GM12878 (cell line): ENCODE results near the gene GCNT2. TPM values are rescaled to one million over a fixed set of nuclear protein-coding genes. Genes with fewer than 3 reads are reported as not detected.

Source experiments
- ATAC-seq: fragments of 200-7000 bp; cut with Tn5 transposase; 3 replicates; pipeline ENCODE4 v1.9.1; 2020; ENCODE audit warnings: mild to moderate bottlenecking, moderate library complexity
- BruUV-seq: library from RNA; stranded (reverse); fragments of 400-500 nt; replicated peaks from 2 replicates; lab custom pipeline; 2021; lab: Mats Ljungman, UMichigan
- CTCF ChIA-PET: fragments of 300-600 bp; sonication (Branson Sonifier 250); formaldehyde crosslinking; extraction: SDS; loops from one replicate; lab custom pipeline; 2021; ENCODE audit warnings: inconsistent platforms; lab: Yijun Ruan, JAX
- POLR2A ChIA-PET: fragments of 350-600 bp; formaldehyde crosslinking; extraction: SDS; loops from one replicate; lab custom pipeline; 2021; ENCODE audit warnings: inconsistent platforms; lab: Charles Lee
- RAD21 ChIA-PET: fragments of 300-600 bp; sonication (Branson Sonifier 250); formaldehyde crosslinking; loops from one replicate; lab custom pipeline; 2023; ENCODE audit warnings: antibody characterized with exemption; ENCODE audit not compliant: unreplicated experiment; lab: Charles Lee
- SMC1A ChIA-PET: fragments of 300-600 bp; sonication (Branson Sonifier 250); formaldehyde crosslinking; loops from one replicate; lab custom pipeline; 2023; ENCODE audit not compliant: unreplicated experiment, uncharacterized antibody; lab: Charles Lee
- DNase-seq: peaks from one replicate; pipeline ENCODE4 v3.0.0-alpha.2; 2011; ENCODE audit warnings: low read depth, low spot score
- FAIRE-seq: peaks from 3 replicates; lab custom pipeline; 2011; peaks lifted over from hg19 to GRCh38; lab: Jason Lieb, UNC
- H2AFZ ChIP-seq: 2 replicates; pipeline ENCODE4 v1.6.0; 2011; ENCODE audit warnings: low read depth, low read length, control low read depth; ENCODE audit not compliant: control insufficient read depth
- H3K27ac ChIP-seq: 2 replicates; pipeline ENCODE4 v1.5.1; 2011; ENCODE audit warnings: control low read depth; ENCODE audit not compliant: control insufficient read depth, insufficient read depth
- H3K27me3 ChIP-seq, 2 experiments: replicated peaks in 1 of 2; 2 replicates each; pipeline versions ENCODE4 v1.6.0 to v1.6.1; 2011; ENCODE audit warnings: low read length in 1 of 2; ENCODE audit not compliant: control insufficient read depth in 2 of 2, insufficient read depth in 2 of 2
- H3K36me3 ChIP-seq, 2 experiments: 2 replicates each; pipeline ENCODE4 v1.5.1; 2011; ENCODE audit warnings: low read length in 1 of 2; ENCODE audit not compliant: control insufficient read depth in 2 of 2, insufficient read depth in 2 of 2
- H3K4me1 ChIP-seq: 2 replicates; pipeline ENCODE4 v1.6.1; 2011; ENCODE audit warnings: mild to moderate bottlenecking, low read length, moderate library complexity, mixed read lengths; ENCODE audit not compliant: control insufficient read depth, insufficient read depth
- H3K4me2 ChIP-seq: 2 replicates; pipeline ENCODE4 v1.6.0; 2011; ENCODE audit warnings: control low read depth; ENCODE audit not compliant: control insufficient read depth, insufficient read depth
- H3K4me3 ChIP-seq: fragments of 200-600 bp; sonication (generic); 2 replicates; pipeline ENCODE4 v1.5.1; 2016
- H3K79me2 ChIP-seq: 2 replicates; pipeline ENCODE4 v1.6.0; 2011; ENCODE audit warnings: low read length; ENCODE audit not compliant: control insufficient read depth, insufficient read depth
- H3K9ac ChIP-seq: 2 replicates; pipeline ENCODE4 v1.8.0; 2011; ENCODE audit warnings: low read length, control low read depth, mixed read lengths; ENCODE audit not compliant: control insufficient read depth, insufficient read depth
- H3K9me3 ChIP-seq: replicated peaks from 3 replicates; pipeline ENCODE4 v1.5.1; 2011; ENCODE audit warnings: mild to moderate bottlenecking, low read length; ENCODE audit not compliant: control insufficient read depth, insufficient read depth
- H4K20me1 ChIP-seq: 2 replicates; pipeline ENCODE4 v1.6.0; 2011; ENCODE audit not compliant: control insufficient read depth, insufficient read depth
- CBX3 ChIP-seq: fragments of 200-600 bp; sonication (generic); IDR thresholded peaks from 2 replicates; pipeline ENCODE4 v1.6.1; 2016; ENCODE audit warnings: low read depth, borderline replicate concordance
- CTCF ChIP-seq, 3 experiments: IDR thresholded peaks in 2 of 3; conservative IDR thresholded peaks in 1 of 3; 2 replicates each; pipeline ENCODE4 v1.5.1; 2011; ENCODE audit warnings: low read depth in 3 of 3, low read length in 3 of 3, mild to moderate bottlenecking in 3 of 3, control low read depth in 2 of 3, moderate library complexity in 2 of 3, inconsistent platforms in 1 of 3, mixed read lengths in 1 of 3; ENCODE audit not compliant: control insufficient read depth in 2 of 3, insufficient read depth in 1 of 3; ENCODE audit errors: extremely low read depth in 1 of 3
- MEF2B ChIP-seq: fragments of 450-650 bp; IDR thresholded peaks from 2 replicates; pipeline ENCODE4 v1.6.1; 2018; ENCODE audit warnings: mild to moderate bottlenecking, moderate library complexity; ENCODE audit not compliant: partially characterized antibody, poor library complexity, severe bottlenecking
- RAD21 ChIP-seq: IDR thresholded peaks from 2 replicates; pipeline ENCODE4 v1.6.1; 2011; ENCODE audit warnings: mild to moderate bottlenecking, low read depth, low read length, moderate library complexity; ENCODE audit not compliant: insufficient read depth
- SMARCA5 ChIP-seq: fragments of 450-650 bp; IDR thresholded peaks from 2 replicates; pipeline ENCODE4 v1.6.1; 2017; ENCODE audit warnings: mild to moderate bottlenecking
- SMC3 ChIP-seq: IDR thresholded peaks from 2 replicates; pipeline ENCODE4 v1.6.1; 2011; ENCODE audit warnings: low read length, improper control_type of control experiment, borderline replicate concordance
- WGBS: methylation state at CpG from one replicate; pipeline ENCODE4 v1.1.6; 2016; ENCODE audit warnings: low lambda C conversion rate; ENCODE audit not compliant: insufficient replicate concordance, insufficient coverage; ENCODE audit errors: missing lambda C conversion rate; 5-methylcytosine and 5-hydroxymethylcytosine counted together
- in situ Hi-C: fragments of 300-500 bp; cut with MboI; formaldehyde crosslinking; loops from 9 replicates; pipeline ENCODE4 v1.14.3; 2018; ENCODE audit warnings: mixed read lengths
- intact Hi-C: fragments of 100-400 bp; cut with micrococcal nuclease; formaldehyde crosslinking; loops from one replicate; pipeline ENCODE4 v1.14.2; 2022; ENCODE audit not compliant: unreplicated experiment
- polyA plus RNA-seq, 11 experiments: library from polyadenylated mRNA; depleted of rRNA in 4 of 11; unstranded in 6 of 11; stranded (reverse) in 5 of 11; fragments of >200 nt; fragmentation: Nextera tagmentation in 4 of 11; fragmentation: Illumina TruSeq in 1 of 11; extraction: Ambion mirVana in 4 of 11; extraction: Trizol in 1 of 11; gene quantifications; 1 replicate in 1 of 11; 2 replicates in 10 of 11; pipeline versions ENCODE4 v1.2.1 to v1.2.3, GENCODE V29; 2011 to 2016; ENCODE audit warnings: inconsistent platforms in 2 of 11, missing spikeins in 2 of 11, low read depth in 1 of 11
- total RNA-seq, 4 experiments: library from RNA; depleted of rRNA in 3 of 4; stranded (reverse); fragments of >200 nt in 3 of 4; fragmentation: Illumina TruSeq in 1 of 4; extraction: Trizol in 1 of 4; gene quantifications; 2 replicates each; pipeline versions ENCODE4 v1.2.1 to v1.2.3, GENCODE V29; 2013 to 2021

Gene GCNT2
- total and polyA plus RNA-seq, 10 of the 15 experiments (the other 5 are each of a cell fraction or from before 2014, with no cell fraction given) = 5.0 to 21.6 (median 11.9) TPM

DNA sequence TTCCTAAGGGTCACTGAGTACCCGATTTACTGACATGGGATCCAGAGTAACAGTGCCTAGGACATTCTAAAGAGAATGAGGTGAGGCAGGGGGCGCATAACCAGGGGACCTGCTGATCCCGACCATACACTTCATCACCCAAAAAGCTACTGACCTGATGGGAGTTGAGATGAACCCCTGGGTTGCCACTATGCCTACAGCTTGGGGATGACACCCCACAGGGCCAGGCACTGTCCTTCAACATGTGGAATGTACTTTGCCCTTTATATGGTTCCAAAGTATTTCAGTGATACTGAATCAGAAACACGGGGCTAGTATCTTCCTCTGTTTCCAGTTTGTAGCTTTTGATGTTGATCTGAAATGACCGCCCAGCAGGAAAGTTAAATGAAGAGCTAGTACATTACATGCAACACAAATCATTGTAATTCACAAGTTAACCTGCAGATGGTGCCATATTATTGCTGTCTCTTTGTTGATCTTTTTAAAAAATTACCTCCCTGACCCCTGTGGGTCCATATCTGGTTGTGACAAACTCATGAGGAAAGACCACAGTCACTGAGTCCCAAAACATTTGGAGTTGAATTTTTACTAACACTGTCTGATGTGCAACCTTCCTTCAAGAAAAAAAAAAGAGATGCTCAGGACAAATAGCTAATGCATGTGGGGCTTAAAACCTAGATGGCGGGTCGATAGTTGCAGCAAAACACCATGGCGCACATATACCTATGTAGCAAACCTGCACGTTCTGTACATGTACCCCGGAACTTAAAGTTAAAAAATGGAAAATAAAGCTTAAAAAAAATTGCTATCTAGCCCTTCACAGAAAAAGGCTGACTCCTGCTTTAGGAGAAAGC lies 42.7 kb upstream of the GCNT2 start:
- Histone ChIP-seq H3K9ac (no peak overlapping the region), H3K36me3 (no peaks in the 10 kb centered on the region), H2AFZ (no peak overlapping the region), H3K4me1 (no peaks in the 10 kb centered on the region), H3K27me3 (no peaks in the 10 kb centered on the region; a peak in 2 of 4 replicates), H3K27ac (no peak overlapping the region), H3K79me2 (no peaks in the 10 kb centered on the region), H3K9me3 (no peaks in the 10 kb centered on the region), H3K4me3 (no peak overlapping the region), H4K20me1 (no peaks in the 10 kb centered on the region), H3K4me2 (no peak overlapping the region)
- peak; percentile 98 for FAIRE-seq
- TF ChIP-seq SMC3 (peak; percentile 68; the same call in 1 of the 2 replicates), SMARCA5 (no peak), RAD21 (peak; percentile 81), CBX3 (no peak), CTCF (IDR thresholded peaks at IDR 0.05 in 2 of 3, conservative IDR thresholded peaks at IDR 0.05 in 1 of 3; ENCODE audit: control insufficient read depth in 2 of 3, extremely low read depth in 1 of 3, insufficient read depth in 1 of 3, low read depth in 3 of 3, low read length in 3 of 3) (peak; percentile 55 to 65 (median 62); a peak in 5 of 6 replicates), MEF2B (no peak)
- POLR2A ChIA-PET = no interaction called here
- no peak for DNase-seq
- ATAC-seq = peak; percentile 87
- intact Hi-C loops (loop anchor here (1.0 to 5.0 kb wide), 2 partner anchors 323 to 589 kb away; no protein-coding TSS in a partner anchor), in situ Hi-C loops (loop anchor here (5.0 to 10.0 kb wide), 2 partner anchors 324 to 586 kb away; no protein-coding TSS in a partner anchor)
- 30% methylated on average over 10 of the region's 10 CpGs for WGBS
- CTCF ChIA-PET = interaction anchor here (0.7 to 6.7 kb wide), 53 partner anchors 9 to 1097 kb away, joined by 3 to 153 read pairs (median 4); no protein-coding TSS in a partner anchor
- no TSS peak for BruUV-seq
- RAD21 ChIA-PET = interaction anchor here (0.6 to 2.2 kb wide), 28 partner anchors 9 to 1017 kb away, joined by 3 to 22 read pairs (median 4); partner anchors contain the start of gene TMEM14B
- SMC1A ChIA-PET = interaction anchor here (0.7 to 2.0 kb wide), 26 partner anchors 9 to 651 kb away, joined by 3 to 38 read pairs (median 4); no protein-coding TSS in a partner anchor
